GM10266 (cell line): ENCODE measurements around the gene RAP1GAP2.

Experiments
- DNase-seq: peaks from one replicate; pipeline ENCODE4 v3.0.0; 2012; ENCODE audit errors: extremely low spot score
- TF ChIP-seq, protein P1 (sequence below): IDR thresholded peaks from 2 replicates; pipeline ENCODE4 v1.5.1; 2012; ENCODE audit warnings: mild to moderate bottlenecking, low read depth; ENCODE audit not compliant: control insufficient read depth, insufficient read depth; ENCODE audit errors: missing control alignments

RAP1GAP2 gene

DNA sequence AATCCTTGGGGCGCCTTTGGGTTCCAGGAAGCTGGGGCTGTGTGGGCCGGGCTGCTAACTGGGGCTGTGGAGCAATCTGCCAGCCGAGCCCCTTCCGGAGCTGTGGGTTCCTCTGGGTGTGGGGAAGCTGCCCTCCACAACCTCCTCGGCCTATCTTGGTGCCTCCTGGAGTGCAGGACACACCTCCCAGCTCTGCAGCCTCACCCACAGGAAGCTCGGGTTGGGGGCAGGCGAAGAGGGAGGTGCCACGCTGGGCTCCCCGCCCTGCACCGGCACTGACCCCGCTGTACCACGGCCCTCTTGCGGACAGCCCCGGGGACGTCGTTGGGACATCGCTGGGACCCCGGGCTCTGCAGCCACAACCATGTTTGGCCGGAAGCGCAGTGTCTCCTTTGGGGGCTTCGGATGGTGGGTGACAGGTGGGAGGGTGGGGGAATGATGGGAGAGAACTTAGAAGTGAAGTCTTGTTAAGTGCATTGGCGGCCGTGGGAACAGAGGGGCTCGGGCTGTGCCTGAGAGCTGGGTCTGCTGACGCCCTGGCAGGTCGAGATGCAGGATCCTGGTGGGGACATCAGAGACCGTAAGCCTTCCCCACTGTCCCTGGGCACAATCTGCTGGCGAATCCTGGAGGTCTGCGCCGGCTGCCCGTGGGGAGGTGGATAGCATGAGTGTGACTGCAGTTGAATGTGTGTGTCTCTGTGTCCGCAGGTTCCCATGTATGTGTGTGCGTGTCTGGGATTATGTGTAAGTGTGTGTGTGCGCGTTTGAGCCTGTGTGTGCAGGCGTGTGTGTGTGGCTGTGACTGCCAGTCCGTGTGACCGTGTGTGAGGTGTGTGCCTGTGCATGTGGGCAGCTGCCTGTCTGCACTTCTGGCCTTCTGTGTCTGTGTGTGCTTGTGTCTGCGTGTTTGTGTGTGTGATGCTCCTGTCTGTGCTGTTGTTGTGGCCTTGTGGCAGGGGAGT, at the start of gene RAP1GAP2:
Gene RAP1GAP2 (plus strand): TSS at position 275 of the 962 bp plus-strand sequence. CDS start 90 bp downstream, at position 365.
- no peak for DNase-seq
- TF ChIP-seq, protein P1, sequence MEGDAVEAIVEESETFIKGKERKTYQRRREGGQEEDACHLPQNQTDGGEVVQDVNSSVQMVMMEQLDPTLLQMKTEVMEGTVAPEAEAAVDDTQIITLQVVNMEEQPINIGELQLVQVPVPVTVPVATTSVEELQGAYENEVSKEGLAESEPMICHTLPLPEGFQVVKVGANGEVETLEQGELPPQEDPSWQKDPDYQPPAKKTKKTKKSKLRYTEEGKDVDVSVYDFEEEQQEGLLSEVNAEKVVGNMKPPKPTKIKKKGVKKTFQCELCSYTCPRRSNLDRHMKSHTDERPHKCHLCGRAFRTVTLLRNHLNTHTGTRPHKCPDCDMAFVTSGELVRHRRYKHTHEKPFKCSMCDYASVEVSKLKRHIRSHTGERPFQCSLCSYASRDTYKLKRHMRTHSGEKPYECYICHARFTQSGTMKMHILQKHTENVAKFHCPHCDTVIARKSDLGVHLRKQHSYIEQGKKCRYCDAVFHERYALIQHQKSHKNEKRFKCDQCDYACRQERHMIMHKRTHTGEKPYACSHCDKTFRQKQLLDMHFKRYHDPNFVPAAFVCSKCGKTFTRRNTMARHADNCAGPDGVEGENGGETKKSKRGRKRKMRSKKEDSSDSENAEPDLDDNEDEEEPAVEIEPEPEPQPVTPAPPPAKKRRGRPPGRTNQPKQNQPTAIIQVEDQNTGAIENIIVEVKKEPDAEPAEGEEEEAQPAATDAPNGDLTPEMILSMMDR = no peak

DNA sequence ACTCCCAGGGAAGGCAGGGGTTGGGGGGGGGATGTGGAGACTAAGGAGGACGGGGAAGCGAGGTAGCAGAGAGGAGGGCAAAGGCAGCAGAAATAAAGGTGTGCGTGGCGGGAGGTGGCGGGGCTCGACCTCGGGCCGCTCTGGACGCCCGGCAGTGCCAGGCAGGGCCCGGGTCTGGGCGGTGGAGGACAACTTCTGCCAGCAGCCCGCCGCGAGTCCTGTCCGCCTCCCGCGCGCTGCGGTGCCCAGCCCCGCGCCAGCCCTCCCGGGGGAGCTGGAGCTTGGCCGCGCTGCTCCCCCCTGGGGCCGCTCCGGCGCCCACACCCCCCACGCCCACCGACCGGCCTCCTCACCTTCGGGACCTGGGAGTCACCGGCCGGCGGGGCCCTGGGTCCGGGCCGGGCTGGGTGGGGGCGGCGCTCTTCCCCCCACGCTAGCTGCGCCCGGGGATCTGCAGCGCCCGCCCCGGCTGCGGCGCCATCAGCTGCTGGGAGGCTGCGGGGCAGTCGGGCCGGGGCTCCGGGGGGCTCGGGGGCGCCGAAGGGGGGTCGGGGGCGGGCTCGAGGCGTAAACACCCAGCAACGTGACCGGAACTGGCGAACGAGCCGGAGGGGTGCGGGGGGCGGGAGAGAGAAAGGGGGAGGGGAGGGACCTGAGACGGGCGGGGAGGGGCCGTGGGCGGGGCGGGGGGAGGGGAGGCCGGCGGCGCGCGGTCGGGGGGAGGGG, 47.0 kb upstream of the RAP1GAP2 start, which contains the start of gene CCDC92B:
Gene CCDC92B (minus strand): TSS at position 595 of the 726 bp plus-strand sequence. CDS start 14,507 bp downstream, outside the sequence.
- TF ChIP-seq, protein P1 = no peak
- no peak for DNase-seq

DNA sequence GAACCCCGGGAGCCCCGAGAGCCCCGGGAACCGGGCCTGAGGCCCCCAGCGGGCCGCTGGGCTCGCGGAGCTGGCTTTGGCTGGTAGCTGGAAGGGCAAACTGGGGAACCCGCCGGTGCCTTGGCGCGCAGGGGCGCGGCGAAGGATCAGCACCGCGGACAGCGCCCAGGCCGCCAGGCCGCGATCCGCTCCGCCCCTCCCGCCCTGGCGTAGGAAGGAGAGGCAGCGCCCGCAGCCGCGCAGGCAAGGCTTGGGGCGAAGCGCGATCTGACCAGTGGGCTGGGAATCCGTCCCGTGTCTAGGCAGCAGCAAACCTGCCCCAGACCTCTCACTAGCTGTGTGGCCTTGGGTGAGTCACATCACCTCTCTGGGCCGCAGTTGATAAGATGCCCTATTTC, 46.5 kb upstream of the RAP1GAP2 start:
- peak; percentile 96 for DNase-seq
- TF ChIP-seq, protein P1 = no peak

DNA sequence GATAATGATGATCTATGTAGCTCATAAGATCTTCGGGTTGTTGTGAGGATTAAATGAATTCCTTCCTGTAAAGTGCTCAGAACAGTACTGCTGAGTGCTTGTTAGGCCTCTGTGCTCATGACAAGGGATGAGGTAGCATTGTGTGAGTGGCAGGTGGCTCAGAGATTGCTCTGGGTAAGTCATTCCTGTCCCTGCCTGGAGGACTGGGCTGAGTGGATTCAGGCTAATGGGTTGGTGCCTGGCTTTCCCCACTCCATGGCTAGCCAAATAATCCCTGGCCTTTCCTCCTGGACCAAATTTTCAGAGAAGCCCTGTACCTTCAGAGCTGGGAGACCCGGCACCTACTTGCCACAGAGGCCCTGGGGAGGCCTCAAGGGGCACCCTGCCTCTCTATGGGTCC, 45.5 kb upstream of the RAP1GAP2 start:
- TF ChIP-seq, protein P1 = no peak
- DNase-seq = no peak

DNA sequence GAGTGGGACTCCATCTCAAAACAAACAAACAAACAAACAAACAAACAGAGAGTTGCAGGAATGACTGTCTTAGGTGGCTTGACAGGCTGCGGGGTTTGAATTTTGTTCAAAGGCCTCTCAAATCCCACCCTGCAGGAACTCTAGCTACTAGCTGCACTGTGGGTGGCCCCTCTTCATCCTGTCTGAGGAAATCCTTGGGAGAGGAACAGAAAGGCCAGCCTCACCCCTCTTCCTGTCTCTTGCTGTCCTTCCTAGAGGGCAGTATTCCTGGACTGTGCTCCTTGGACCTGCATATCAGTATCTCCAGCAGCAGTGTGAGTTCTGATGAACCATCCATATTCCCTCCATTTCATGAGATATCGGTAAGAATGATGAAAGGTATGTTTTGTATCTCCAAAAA, 44.7 kb upstream of the RAP1GAP2 start:
- TF ChIP-seq, protein P1 = no peak
- no peak for DNase-seq

DNA sequence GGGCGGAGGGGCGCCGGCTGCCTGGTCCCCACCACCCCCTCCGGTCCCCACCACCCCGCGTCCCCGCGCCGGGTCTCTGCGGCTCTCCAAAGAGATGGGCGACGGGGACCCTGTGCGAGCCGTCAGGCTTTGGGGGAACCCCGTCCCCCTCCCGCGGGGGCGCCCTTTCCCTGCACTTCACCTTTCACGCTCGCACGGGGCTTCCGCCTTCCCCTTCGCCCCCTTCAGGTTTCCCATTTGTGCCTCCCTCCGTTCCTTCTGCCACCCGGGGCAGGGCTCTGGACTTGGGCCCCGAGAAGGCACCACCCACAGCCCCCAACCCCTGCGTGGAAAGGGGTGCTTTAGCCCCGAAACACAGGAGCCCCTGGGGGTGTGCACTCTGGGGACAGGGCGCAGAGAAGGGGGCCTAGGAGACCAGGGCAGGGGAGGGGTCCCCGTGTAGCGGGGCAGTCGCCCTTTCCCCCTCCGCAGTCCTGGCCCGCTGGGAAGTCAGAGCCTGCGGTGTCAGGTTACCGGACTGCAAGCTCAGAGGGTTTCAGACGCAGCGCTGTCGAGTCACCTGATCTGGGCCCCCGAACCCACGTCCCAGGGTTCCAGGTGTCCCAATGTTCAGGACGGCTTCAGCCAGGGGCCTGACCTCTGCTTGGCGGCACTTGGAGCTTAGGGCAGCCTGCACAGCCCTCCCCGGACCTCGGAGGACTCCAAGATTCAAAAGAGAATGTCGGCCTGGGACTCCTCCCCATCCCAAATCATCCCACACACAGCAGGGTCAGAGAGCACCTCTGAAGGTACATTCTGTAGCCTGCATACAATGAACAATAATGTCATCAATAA, 40.1 kb upstream of the RAP1GAP2 start:
- no peak for DNase-seq
- TF ChIP-seq, protein P1 = no peak
